Measurements from ENCODE around the gene HSPB2.

The HSPB2 gene

DNA sequence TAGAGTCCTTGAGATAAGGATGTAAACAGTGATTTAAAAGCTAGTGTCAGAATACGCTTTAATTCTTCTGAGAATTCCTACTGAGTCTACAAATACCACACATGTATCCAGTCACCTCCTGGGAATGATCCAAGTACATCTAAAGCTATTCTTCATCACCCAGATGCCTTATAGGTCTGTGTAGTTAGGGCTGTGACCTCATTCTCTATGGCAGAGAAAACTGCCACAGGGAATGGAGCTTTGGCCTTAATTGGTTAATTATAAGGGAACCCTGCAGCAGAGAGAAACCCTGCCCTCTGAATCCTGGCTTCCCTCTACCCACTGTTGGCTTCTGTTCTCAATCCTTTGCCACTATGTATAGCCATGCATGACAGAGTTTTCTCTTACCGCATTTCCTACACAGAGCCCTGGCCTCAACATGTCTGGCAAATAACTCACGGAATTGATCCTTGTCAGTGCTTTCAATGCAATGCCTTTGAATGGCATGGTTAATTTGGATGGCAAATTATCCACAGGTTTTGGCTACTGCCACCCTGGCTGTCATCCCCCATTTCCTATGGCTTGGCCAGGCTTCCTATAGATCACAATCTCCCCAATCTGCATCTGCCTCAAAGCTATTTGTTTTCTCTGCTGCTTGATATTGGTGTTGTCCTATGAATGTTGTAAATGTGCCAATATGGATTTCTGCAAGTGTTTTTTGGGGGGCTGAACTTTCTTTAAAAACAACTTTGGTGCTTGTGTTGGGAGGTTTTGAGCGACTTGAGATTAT is 27.5 kb downstream of the HSPB2 start:
- no peak for TF ChIP-seq ZNF274 (IDR thresholded peaks at IDR 0.05; ENCODE audit: low read depth, low read length)

DNA sequence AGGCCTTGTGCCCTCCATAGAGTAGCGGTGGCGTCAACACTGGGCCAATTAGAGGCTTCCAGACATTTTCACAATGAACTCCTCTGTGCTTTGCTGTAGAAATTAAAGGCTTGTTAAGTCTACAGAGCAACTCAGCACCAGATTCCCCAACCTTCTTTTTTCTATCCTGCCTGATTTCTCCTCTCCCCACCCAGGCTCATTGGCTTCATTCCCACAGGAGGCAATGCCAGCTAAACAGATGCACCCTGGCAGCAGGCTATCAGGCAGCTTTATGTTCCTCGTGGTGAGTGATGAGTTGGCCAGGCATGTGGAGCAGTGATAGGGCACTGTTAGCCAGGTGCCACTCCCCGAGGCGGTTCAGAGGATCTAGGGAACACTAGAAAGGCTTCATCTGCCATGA is 29.4 kb downstream of the HSPB2 start:
- TF ChIP-seq ZNF274 (IDR thresholded peaks at IDR 0.05; ENCODE audit: low read depth, low read length) = no peak
- H3K4me3 ChIP-seq (ENCODE audit: low read length) = no peak overlapping the region

More for the DNA sequence above, 27.5 kb downstream of the HSPB2 start:
- H3K4me3 ChIP-seq (ENCODE audit: low read length) = no peak overlapping the region

DNA sequence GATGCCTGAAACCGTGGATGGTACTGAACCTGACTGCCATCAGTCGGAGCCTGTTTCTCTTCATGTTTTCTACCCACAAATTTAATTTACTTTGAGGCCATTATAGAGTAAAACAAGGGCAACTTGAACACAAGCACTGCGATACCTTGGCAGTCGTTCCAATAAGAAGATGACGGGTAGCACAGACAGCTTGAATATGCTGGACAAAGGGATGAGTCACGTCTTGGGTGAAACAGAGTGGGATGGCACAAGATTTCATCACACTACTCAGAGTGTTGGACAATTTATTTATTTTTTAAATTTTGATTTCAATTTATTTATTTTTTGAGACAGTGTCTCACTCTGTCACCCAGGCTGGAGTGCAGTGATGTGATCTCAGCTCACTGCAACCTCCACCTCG is 30.3 kb downstream of the HSPB2 start:
- no peak overlapping the region for H3K4me3 ChIP-seq (ENCODE audit: low read length)
- TF ChIP-seq ZNF274 (IDR thresholded peaks at IDR 0.05; ENCODE audit: low read depth, low read length) = no peak

GRCh38 chr11:111944139-111944538 is 31.6 kb downstream of the HSPB2 start:
- TF ChIP-seq ZNF274 (IDR thresholded peaks at IDR 0.05; ENCODE audit: low read depth, low read length) = no peak
- no peak overlapping the region for H3K4me3 ChIP-seq (ENCODE audit: low read length)

DNA sequence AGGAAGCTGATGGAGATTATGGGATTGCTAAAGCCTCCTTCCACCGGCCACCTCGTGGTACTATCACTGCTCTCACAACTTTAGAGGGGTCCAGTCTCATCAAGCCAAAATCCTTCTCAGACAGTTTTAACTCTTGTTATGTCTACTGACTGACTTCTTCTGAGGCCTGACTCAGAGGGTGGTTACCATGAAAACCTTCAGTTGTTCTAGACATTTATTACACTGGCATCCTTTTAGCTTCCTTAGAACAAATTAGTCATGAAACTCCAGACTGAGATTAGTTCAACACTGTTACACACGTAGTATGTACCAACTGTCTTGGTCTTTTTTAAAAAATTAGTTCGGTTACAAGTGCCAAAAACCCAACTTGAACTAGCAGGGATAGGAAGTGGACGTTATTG is 32.1 kb downstream of the HSPB2 start:
- H3K4me3 ChIP-seq (ENCODE audit: low read length) = no peak overlapping the region
- no peak for TF ChIP-seq ZNF274 (IDR thresholded peaks at IDR 0.05; ENCODE audit: low read depth, low read length)

GRCh38 chr11:111945198-111945597 is 32.7 kb downstream of the HSPB2 start:
- H3K4me3 ChIP-seq (ENCODE audit: low read length) = no peak overlapping the region
- TF ChIP-seq ZNF274 (IDR thresholded peaks at IDR 0.05; ENCODE audit: low read depth, low read length) = no peak

DNA sequence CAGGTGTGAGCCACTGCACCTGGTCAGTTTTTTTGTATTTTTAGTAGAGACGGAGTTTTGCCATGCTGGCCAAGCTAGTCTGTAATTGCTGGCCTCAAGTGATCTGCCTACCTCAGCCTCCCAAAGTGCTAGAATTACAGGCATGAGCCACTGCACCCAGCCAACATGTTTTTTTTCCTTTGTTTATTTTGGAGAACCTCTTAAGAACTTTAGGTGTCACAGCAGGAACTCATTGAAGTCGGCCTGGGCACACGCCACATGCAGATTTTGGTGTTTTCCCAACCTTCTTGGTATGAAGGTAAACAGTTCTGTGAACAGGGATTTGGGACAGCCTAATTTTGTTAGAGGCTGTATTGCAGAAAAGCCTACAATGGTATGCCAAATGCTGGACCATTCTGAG is 34.0 kb downstream of the HSPB2 start:
- no peak overlapping the region for H3K4me3 ChIP-seq (ENCODE audit: low read length)
- TF ChIP-seq ZNF274 (IDR thresholded peaks at IDR 0.05; ENCODE audit: low read depth, low read length) = no peak

DNA sequence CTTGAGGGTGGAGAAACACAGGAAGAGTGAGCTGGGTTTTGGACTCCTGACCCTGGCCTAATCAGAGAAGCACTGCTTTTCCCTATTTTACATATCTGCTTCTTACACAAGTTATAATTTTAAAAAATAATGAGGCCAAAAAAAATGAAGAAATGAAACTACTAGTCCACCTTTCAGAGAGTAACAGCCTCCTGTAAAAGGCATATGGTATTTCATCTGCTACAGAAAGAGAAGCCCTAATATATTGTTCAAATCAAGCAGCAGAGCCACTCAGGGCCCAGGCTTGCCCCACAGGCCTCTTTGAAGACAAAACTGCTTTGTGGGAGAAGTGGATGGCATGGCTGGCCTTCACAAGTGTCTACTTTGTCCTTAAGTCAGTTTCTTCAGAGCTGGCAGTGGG is 34.6 kb downstream of the HSPB2 start:
- no peak overlapping the region for H3K4me3 ChIP-seq (ENCODE audit: low read length)
- no peak for TF ChIP-seq ZNF274 (IDR thresholded peaks at IDR 0.05; ENCODE audit: low read depth, low read length)

DNA sequence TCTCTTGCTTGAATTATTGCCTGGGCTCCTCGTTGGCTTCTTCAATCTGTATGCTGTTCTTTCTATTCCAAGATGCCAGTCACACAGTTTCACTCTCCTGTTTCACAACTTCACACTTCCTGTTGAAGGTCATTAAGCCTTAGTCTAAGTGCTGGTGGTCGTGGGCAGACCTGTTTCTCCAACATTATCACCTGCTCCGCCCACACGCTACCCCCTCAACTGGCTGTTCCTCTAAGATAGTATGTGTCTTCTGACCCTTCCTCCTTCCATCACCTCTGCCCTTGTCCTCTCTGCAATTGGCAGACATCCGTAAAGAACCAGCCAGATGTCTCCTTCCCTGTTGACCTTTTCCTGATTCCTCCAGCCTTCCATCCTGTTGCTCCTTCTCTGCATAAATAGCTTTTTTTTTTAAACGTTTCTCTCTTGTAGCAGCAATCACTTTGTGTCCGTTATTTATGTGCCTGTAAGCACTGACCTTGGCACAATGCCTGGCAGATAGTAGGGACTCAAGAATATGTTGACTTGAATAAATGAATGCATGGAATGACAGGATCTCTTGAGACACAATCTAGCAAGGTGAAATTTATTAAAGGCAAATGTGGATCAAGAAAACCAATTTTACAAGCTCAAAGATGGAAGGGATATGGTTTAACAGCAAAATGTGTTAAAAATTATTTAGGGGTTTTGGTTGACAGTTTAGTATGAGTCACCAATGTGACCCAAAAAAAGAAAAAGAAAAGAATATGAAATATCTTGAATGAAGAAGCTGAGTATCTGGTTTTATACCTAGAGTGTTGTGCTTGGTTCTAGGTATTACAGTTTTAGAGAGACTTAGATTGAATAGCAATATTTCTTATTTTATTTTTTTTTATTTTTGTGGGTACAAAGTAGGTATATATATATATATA is 37.2 kb downstream of the HSPB2 start:
- H3K4me3 ChIP-seq (ENCODE audit: low read length) = no peak overlapping the region
- no peak for TF ChIP-seq ZNF274 (IDR thresholded peaks at IDR 0.05; ENCODE audit: low read depth, low read length)

DNA sequence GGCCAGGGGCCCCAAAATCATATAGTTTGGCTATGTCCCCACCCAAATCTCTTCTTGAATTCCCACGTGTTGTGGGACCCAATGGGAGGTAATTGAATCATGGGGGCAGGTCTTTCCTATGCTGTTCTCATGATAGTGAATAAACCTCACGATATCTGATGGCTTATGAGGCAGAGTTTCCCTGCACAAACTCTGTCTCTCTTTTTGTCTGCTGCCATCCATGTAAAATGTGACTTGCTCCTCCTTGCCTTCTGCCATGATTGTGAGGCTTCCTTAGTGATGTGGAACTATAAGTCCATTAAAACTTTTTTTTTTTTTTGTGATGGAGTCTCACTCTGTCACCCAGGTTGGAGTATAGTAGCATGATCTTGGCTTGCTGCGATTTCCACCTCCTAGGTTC is 39.0 kb downstream of the HSPB2 start:
- H3K4me3 ChIP-seq (ENCODE audit: low read length) = no peak overlapping the region
- TF ChIP-seq ZNF274 (IDR thresholded peaks at IDR 0.05; ENCODE audit: low read depth, low read length) = no peak

DNA sequence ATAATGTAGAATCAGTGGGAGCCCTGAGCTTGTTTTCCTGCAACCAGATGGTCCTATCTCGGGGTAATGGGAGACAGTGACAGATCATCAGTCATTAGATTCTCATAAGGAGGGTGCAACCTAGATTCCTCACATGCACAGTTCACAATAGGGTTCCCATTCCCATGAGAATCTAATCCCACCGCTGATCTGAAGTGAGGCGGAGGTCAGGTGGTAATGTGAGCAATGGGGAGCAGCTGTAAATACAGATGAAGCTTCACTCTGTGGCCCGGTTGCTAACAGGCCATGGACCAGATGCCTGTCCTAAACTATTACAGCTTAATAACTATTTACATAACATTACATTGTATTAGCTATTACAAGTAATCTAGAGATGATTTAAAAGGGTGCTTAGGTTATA is 41.6 kb downstream of the HSPB2 start:
- no peak for TF ChIP-seq ZNF274 (IDR thresholded peaks at IDR 0.05; ENCODE audit: low read depth, low read length)
- no peak overlapping the region for H3K4me3 ChIP-seq (ENCODE audit: low read length)

DNA sequence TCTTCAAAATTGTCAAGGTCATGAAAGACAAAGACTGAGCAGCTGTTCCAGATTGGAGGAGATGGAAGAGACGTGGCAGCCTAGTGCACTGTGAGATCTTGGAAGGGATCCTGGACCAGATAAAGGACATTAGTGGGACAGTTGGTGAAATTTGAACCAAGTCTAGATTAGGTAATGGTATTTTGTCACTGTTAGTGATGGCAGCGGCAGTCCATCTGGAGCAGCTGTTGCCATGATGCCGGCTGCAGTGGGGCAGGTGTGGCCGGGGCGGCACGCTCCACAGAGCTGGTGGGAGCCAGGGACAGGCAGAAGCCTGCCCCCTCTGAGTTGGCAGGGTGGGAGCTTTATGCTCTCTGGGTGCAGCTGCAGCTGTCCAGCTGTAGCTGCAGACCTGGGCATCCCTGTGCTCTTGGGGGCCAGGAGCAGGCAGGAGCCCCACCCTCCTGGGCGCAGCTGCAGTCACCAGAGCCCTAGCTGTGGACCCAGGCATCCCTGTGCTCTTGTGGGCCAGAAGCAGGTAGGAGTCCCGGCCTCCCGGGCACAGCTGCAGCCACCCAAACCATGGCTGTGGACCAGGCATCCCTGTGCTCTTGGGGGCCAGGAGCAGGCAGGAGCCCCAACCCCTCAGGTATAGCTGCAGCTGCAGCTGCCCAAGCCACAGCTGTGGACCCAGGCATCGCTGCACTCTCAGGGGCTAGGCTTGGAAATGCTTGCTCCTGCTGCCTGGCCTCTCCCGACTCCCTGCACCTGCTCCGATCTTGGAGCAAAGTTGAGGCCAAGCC is 45.3 kb downstream of the HSPB2 start:
- no peak overlapping the region for H3K4me3 ChIP-seq (ENCODE audit: low read length)
- no peak for TF ChIP-seq ZNF274 (IDR thresholded peaks at IDR 0.05; ENCODE audit: low read depth, low read length)

DNA sequence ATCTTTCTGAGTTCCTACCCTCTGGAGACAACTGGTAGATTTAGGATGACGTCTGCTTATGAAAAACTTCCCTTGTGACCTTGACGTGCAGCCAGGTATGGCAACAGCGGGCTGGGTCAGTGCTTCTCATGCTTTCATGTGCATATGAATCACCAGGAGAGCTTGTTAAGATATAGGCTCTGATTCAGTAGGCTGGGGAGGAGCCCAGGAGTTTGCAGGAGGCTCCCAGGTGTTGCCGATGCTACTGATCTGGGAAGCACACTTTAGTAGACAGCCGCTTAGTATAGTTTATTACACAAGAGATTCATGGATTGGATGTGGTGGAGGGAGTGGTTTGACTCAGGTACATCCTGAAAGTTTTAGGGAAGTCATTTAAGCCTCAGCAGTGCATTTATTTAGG is 48.4 kb downstream of the HSPB2 start:
- H3K4me3 ChIP-seq (ENCODE audit: low read length) = no peak overlapping the region

More for the DNA sequence above, 48.4 kb downstream of the HSPB2 start:
- no peak for TF ChIP-seq ZNF274 (IDR thresholded peaks at IDR 0.05; ENCODE audit: low read depth, low read length)

Data from GM08714 (cell line).